Measurements from ENCODE around the gene CA10. TPM values are rescaled to one million over a fixed set of nuclear protein-coding genes. Genes with fewer than 3 reads are reported as not detected.

The CA10 gene
- total RNA-seq, 1 donor from 2014 or later: not detected

- intact Hi-C loops (cut with DNase I): no loop called here
- DNase-seq (ENCODE audit: missing footprints) (no peak), ATAC-seq (no peak)
Observed at GRCh38 chr17:52079496-52079895, 79.0 kb downstream of the CA10 start.

DNA sequence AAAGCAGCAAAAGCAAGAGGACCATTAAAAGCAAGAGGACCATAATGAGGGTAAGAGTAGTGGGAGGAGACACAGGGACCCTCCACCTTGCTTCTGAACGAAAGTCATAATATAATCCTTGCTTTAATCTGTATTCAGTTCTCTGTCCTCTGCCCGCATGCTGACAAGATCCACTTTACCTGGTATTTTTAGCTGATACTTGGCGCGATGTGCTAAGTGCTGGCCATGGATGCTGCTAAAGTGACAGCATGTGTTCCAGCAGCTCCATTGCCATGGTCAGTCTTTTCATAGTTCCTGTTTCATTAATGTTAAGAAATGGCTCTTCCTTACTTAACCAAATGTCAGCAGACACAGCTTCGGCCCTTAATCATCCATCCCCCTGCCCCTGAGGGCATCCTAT lies 86.8 kb downstream of the CA10 start:
- no peak for ATAC-seq
- no peak for DNase-seq (ENCODE audit: missing footprints)
- intact Hi-C loops (cut with DNase I): no loop called here

GRCh38 chr17:52064791-52065211 lies 93.7 kb downstream of the CA10 start:
- ATAC-seq (no peak), DNase-seq (ENCODE audit: missing footprints) (no peak)
- intact Hi-C loops (cut with DNase I): no loop called here

- intact Hi-C loops (cut with DNase I): no loop called here
- DNase-seq (ENCODE audit: missing footprints) (no peak), ATAC-seq (no peak)
Observed at GRCh38 chr17:52049496-52049895, 109.0 kb downstream of the CA10 start.

DNA sequence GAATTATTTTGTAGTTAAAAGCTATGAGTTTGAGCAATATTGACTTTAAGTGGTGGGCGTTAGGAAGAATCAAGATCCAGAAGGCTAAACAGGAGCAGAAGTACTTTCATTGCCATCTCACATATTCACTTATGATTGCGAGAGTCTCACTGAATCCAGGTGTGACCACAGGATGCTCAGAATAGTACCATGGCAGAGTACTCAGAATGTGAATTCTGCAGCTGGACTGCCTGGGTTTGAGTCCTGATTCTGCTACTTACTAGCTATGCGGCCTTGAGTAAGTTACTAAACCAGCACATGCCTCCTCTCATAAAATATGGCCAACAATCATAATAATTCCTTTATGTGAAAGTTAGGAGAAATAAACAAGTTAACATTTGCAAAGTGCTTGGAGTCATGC lies 109.5 kb downstream of the CA10 start:
- DNase-seq (ENCODE audit: missing footprints): no peak
- no peak for ATAC-seq
- intact Hi-C loops (cut with DNase I): no loop called here

- intact Hi-C loops (cut with DNase I): no loop called here
- DNase-seq (ENCODE audit: missing footprints) (no peak), ATAC-seq (no peak)
Observed at GRCh38 chr17:52048137-52048898, 110.2 kb downstream of the CA10 start.

- DNase-seq (ENCODE audit: missing footprints) (no peak), ATAC-seq (no peak)
- intact Hi-C loops (cut with DNase I): no loop called here
Observed at GRCh38 chr17:52047086-52047485, 111.4 kb downstream of the CA10 start.

DNA sequence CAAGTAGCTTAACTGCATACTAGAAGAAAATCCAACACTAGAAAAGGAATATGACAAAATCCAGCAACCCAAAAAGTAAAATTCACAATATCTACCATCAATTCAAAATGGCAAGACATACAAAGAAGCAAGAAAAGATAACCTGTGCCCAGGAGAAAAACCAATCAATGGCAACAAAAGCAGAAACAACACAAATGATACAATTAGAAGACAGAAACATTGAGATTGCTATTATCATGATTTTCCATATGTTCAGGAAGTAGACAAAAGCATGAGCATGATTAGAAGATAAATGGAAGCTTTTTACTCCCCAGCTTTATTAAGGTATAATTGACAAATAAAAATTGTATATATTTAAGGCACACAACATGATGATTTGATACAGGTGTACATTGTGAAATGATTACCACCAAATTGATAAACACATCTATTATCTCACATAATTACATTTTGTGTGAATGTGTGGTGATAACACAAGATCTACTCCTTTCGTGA lies 117.3 kb downstream of the CA10 start:
- DNase-seq (ENCODE audit: missing footprints) (no peak), ATAC-seq (no peak)
- intact Hi-C loops (cut with DNase I): no loop called here

DNA sequence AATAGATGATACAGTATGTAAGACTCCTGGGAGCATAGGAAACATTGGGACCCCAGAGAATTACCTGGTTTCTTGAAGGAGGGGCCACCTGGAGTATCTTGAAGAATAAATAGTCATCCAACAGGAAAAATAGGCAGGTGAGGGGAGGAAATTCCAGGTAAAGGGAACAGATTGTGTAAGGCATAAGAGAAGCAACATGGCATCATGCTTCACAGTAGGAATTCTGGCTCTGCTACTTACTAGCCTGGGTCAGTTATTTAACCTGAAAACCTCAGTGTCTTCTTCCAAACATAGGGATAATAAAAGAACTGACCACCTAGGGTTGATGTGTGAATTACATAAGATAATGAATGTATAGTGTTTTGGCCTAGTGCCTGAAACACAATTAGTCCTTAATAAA lies 122.1 kb downstream of the CA10 start:
- ATAC-seq: no peak
- no peak for DNase-seq (ENCODE audit: missing footprints)
- intact Hi-C loops (cut with DNase I): no loop called here

DNA sequence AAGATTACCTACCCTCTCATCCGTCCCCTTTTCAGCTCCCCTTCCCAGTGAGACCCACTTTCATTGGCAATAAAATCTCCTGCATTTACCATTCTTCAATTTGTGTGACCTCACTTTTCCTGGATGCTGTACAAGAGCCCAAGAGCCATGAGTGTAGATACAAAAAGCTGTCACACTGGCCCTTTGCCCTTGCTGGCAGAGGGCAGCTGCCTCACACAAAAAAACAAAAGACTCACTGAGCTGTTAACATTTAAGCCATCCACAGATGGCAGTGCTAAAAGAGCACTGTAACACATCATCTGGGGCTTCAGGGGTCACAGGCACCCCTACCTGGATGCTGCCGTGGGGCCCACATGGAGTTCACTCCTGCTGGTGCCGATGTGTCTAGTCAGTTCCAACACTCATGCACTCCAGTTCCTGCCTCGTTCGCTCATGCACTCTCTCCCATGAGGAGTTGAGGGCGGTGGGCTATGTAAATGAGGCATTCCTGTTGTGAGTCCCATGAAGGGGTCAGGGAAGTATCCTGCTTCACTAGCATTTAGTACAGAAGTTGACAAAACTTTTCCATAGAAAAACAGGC lies 123.1 kb downstream of the CA10 start:
- intact Hi-C loops (cut with DNase I): no loop called here
- DNase-seq (ENCODE audit: missing footprints) (no peak), ATAC-seq (no peak)

DNA sequence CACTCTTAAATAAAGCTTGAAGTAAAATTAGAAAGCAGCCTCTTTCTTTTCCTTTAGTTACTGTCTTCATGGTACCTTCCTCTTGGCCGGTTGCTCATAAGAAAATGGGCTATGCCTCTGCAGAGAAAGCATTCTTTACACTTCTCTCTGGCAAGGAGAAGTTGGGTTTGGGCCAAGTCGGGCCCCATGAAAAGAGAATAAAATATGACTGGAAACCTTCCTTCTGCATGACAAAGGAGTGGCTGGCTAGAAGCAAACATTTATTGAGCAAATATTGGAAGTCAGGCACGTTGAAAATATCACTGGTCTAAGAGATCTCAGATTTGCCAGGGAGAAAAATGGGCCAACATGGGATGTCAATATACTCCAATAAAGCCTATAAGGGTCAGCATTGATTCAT lies 126.1 kb downstream of the CA10 start:
- no peak for ATAC-seq
- intact Hi-C loops (cut with DNase I): no loop called here
- no peak for DNase-seq (ENCODE audit: missing footprints)

- intact Hi-C loops (cut with DNase I): no loop called here
- no peak for ATAC-seq
Observed at GRCh38 chr17:52030052-52030451, 128.5 kb downstream of the CA10 start.

DNA sequence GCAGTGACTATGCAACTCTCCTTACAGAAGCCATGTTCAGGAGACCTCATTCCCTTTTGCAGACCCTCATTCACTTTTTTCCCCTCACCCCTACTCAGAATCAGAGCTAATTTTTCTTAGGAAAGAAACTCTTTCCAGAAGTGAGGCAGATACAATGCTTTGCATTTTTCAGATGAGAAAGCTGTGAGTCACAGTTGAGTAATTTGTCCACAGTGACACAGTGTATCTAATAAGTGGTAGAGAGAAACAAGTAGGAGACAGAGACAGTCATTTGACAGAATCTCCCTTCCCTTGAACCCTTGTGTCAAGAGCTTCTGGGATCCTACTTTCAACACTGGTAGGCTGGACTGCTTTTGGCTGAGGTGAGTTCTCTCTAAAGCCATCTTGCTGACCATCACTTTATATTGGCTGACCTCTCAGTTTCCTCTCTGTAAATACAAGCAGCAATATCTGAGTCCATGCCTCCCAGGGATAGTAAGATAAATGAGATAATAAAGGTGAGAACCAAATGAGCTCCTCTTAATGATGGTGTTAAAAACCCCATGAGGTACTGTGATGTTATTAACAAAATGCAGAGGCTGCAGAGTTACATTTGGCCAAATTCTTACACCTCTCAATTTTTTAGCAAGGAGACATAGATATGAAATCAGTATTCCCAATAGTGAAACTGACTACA lies 130.8 kb downstream of the CA10 start:
- ATAC-seq (no peak), DNase-seq (ENCODE audit: missing footprints) (no peak)
- intact Hi-C loops (cut with DNase I): no loop called here

More at GRCh38 chr17:52030052-52030451, 128.5 kb downstream of the CA10 start:
- DNase-seq (ENCODE audit: missing footprints): no peak

GRCh38 chr17:52027081-52027480 lies 131.4 kb downstream of the CA10 start:
- intact Hi-C loops (cut with DNase I): no loop called here
- DNase-seq (ENCODE audit: missing footprints) (no peak), ATAC-seq (no peak)

DNA sequence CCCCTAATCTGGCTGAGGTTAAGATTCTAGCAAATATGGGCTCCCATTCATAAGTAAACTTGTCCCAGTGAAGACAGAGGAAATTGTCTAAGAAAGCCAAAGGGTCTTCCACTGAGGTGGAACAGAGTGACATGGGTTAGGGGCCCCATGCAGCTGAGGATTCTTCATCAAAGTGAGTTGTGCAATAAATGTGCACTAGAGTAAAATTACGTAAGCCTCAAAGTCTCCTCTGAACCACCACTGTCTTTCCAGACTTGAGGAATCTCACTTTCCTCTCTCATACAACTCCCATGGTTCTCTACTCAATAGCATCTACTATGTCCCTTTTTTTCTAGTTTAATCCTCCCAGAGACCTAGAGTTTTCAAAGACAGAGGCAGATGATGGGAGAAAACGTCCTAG lies 132.4 kb downstream of the CA10 start:
- ATAC-seq (no peak), DNase-seq (ENCODE audit: missing footprints) (no peak)
- intact Hi-C loops (cut with DNase I): no loop called here

- ATAC-seq (no peak), DNase-seq (ENCODE audit: missing footprints) (no peak)
- intact Hi-C loops (cut with DNase I): no loop called here
Observed at GRCh38 chr17:52025236-52025635, 133.3 kb downstream of the CA10 start.

DNA sequence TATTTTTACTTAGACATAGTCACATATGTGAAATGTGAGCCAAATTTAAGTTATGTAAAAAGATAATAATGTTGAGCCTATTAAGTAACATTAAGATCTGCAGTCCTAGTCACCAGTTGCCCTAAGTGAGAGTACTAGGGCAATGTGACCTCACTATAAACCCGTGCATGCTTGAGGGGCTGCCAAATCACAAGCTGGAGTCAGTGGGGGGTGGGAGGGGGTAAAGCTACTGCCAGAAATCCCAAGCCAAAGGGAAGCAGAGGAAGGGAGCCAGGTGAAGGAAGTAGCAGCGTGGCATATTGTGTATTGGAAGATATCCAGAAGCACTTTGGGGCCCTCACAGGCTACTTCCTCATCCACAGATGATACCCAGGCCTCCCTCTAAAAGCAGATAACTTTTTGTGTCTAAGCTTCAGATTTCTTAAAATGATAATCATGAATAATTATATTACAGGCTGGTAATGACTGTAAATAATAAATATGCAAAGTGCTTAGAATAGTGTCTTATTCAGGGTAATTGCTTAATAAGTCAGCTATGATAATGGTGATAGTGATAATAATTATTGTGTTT lies 134.1 kb downstream of the CA10 start:
- intact Hi-C loops (cut with DNase I): no loop called here
- no peak for DNase-seq (ENCODE audit: missing footprints)
- no peak for ATAC-seq

DNA sequence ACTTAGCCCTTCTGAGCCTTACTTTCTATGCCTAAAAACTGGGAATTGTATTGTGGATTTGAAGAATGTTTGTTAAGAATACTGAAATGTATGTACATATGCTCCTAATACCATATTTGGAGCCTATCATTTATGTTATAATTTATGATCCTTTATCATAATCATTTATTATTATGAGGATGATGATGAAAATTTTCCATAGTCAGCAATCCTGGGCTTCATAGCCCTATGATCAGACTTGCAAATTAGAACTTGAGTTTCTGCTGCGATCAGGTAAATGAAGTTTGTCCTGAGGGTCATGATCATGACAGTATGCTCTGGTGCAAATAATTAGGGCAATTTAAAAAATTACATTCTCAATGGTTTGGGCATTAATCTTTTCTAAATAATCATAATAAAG lies 147.4 kb downstream of the CA10 start:
- intact Hi-C loops (cut with DNase I): no loop called here
- ATAC-seq: no peak
- no peak for DNase-seq (ENCODE audit: missing footprints)

- DNase-seq (ENCODE audit: missing footprints) (no peak), ATAC-seq (no peak)
- intact Hi-C loops (cut with DNase I): no loop called here
Observed at GRCh38 chr17:51999654-52000053, 158.9 kb downstream of the CA10 start.

DNA sequence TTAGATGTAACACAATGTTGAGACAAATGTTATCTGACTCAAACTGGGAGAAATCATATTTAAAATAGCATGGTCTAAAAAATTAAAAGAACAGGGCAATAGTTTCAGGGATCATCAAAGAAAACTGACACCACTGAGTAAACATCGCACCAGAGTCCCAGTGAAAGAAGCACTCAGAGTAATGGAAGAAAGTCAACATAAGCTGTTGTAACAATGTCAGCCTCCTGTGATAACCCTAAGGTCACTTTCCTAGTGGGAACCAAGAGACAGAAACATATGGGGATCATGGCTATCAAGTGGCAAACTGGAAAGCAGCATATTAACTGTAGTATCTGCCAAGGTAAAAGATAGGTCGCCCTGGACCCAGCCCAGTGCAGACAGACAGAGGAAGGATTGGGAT lies 160.8 kb downstream of the CA10 start:
- ATAC-seq: no peak
- no peak for DNase-seq (ENCODE audit: missing footprints)
- intact Hi-C loops (cut with DNase I): no loop called here

Measured in Right ventricle myocardium inferior (tissue), 1 donor.